Immature natural killer cell (primary cell): Measurements from ENCODE around the gene MYOZ3. TPM values are rescaled to one million over a fixed set of nuclear protein-coding genes. Genes with fewer than 3 reads are reported as not detected.

Experiments used
- DNase-seq, 3 donors: peaks; one replicate each; pipeline ENCODE4 v3.0.0; 2022; ENCODE audit warnings: mixed read lengths in 1 of 3
- H3K27ac Mint-ChIP-seq, 6 donors: one replicate each; pipeline ENCODE4 v1.8.0; 2020; ENCODE audit warnings: mixed read lengths in 6 of 6, mild to moderate bottlenecking in 5 of 6, inconsistent platforms in 4 of 6, moderate library complexity in 3 of 6
- H3K27me3 Mint-ChIP-seq, 3 donors: one replicate each; pipeline ENCODE4 v1.8.0; 2020 to 2021; ENCODE audit warnings: low read depth in 3 of 3, mild to moderate bottlenecking in 3 of 3, mixed read lengths in 3 of 3, moderate library complexity in 3 of 3, inconsistent platforms in 1 of 3
- H3K36me3 Mint-ChIP-seq, 3 donors: one replicate each; pipeline ENCODE4 v1.8.0; 2020; ENCODE audit warnings: mixed read lengths in 3 of 3, inconsistent platforms in 2 of 3, mild to moderate bottlenecking in 2 of 3
- H3K4me1 Mint-ChIP-seq, 2 donors: one replicate each; pipeline ENCODE4 v1.8.0; 2020; ENCODE audit warnings: inconsistent platforms in 2 of 2, mild to moderate bottlenecking in 2 of 2, mixed read lengths in 2 of 2, moderate library complexity in 1 of 2
- H3K4me3 Mint-ChIP-seq, 5 donors: one replicate each; pipeline ENCODE4 v1.8.0; 2020; ENCODE audit warnings: mild to moderate bottlenecking in 5 of 5, mixed read lengths in 5 of 5, inconsistent platforms in 3 of 5, moderate library complexity in 3 of 5
- H3K9me3 Mint-ChIP-seq, 6 donors: one replicate each; pipeline ENCODE4 v1.8.0; 2020; ENCODE audit warnings: mild to moderate bottlenecking in 6 of 6, mixed read lengths in 6 of 6, inconsistent platforms in 4 of 6, moderate library complexity in 3 of 6
- polyA plus RNA-seq, 3 donors: library from polyadenylated mRNA; unstranded; fragments of 300-500 nt; fragmentation: Illumina TruSeq; gene quantifications; one replicate each; pipeline ENCODE4 v1.2.3, GENCODE V29; 2021

Gene MYOZ3
- polyA plus RNA-seq, 3 donors from 2014 or later = not detected

GRCh38 chr5:150642991-150643710 lies 17.9 kb upstream of the MYOZ3 start:
- Mint-ChIP-seq H3K4me3 (no peak overlapping the region), H3K27me3 (peaks cover 2 to 5% (median 2%) of the 10 kb centered on the region in 3 donors), H3K36me3 (no peaks in the 10 kb centered on the region), H3K4me1 (no peaks in the 10 kb centered on the region), H3K27ac (no peak overlapping the region), H3K9me3 (no peaks in the 10 kb centered on the region)
- DNase-seq = no peak

- Mint-ChIP-seq H3K4me3 (no peak overlapping the region), H3K4me1 (no peaks in the 10 kb centered on the region), H3K27me3 (peaks cover 2 to 5% (median 2%) of the 10 kb centered on the region in 3 donors), H3K36me3 (no peaks in the 10 kb centered on the region), H3K27ac (no peak overlapping the region), H3K9me3 (no peaks in the 10 kb centered on the region)
- DNase-seq = no peak
Measured at GRCh38 chr5:150644058-150644457, 17.0 kb upstream of the MYOZ3 start.

- Mint-ChIP-seq H3K4me1 (no peaks in the 10 kb centered on the region), H3K4me3 (no peak overlapping the region), H3K27ac (no peak overlapping the region), H3K27me3 (peaks cover 2 to 5% (median 2%) of the 10 kb centered on the region in 3 donors), H3K36me3 (no peaks in the 10 kb centered on the region), H3K9me3 (no peaks in the 10 kb centered on the region)
- no peak for DNase-seq
Measured at GRCh38 chr5:150644514-150644913, 16.5 kb upstream of the MYOZ3 start.

GRCh38 chr5:150645070-150645700 lies 15.9 kb upstream of the MYOZ3 start:
- Mint-ChIP-seq H3K27me3 (peaks cover 2 to 5% (median 2%) of the 10 kb centered on the region in 3 donors), H3K4me1 (no peaks in the 10 kb centered on the region), H3K9me3 (no peaks in the 10 kb centered on the region), H3K4me3 (no peak overlapping the region), H3K36me3 (no peaks in the 10 kb centered on the region), H3K27ac (no peak overlapping the region)
- DNase-seq = no peak

GRCh38 chr5:150647275-150648251 lies 13.5 kb upstream of the MYOZ3 start:
- no peaks in the 10 kb centered on the region for H3K9me3 Mint-ChIP-seq
- H3K4me1 Mint-ChIP-seq = no peaks in the 10 kb centered on the region
- DNase-seq = no peak

GRCh38 chr5:150648294-150649107 lies 12.6 kb upstream of the MYOZ3 start:
- no peak for DNase-seq
- Mint-ChIP-seq H3K36me3 (no peaks in the 10 kb centered on the region), H3K27ac (no peak overlapping the region), H3K4me3 (no peak overlapping the region), H3K4me1 (no peaks in the 10 kb centered on the region), H3K9me3 (no peaks in the 10 kb centered on the region), H3K27me3 (peaks cover 0 to 3% (median 2%) of the 10 kb centered on the region in 3 donors)

More at GRCh38 chr5:150647275-150648251, 13.5 kb upstream of the MYOZ3 start:
- Mint-ChIP-seq H3K27ac (no peak overlapping the region), H3K4me3 (no peak overlapping the region), H3K27me3 (peaks cover 0 to 5% (median 2%) of the 10 kb centered on the region in 3 donors), H3K36me3 (no peaks in the 10 kb centered on the region)

GRCh38 chr5:150649108-150650020 lies 11.7 kb upstream of the MYOZ3 start:
- Mint-ChIP-seq H3K4me3 (no peak overlapping the region), H3K36me3 (no peaks in the 10 kb centered on the region), H3K4me1 (peaks cover 0 to 3% of the 10 kb centered on the region in 2 donors), H3K9me3 (no peaks in the 10 kb centered on the region), H3K27me3 (peaks cover 0 to 3% (median 2%) of the 10 kb centered on the region in 3 donors), H3K27ac (no peak overlapping the region)
- DNase-seq = no peak

- peaks cover 0 to 3% of the 10 kb centered on the region in 2 donors for H3K4me1 Mint-ChIP-seq
- H3K27ac Mint-ChIP-seq = no peak overlapping the region
- DNase-seq = no peak
- H3K4me3 Mint-ChIP-seq = no peak overlapping the region
- H3K36me3 Mint-ChIP-seq = no peaks in the 10 kb centered on the region
- H3K9me3 Mint-ChIP-seq = no peaks in the 10 kb centered on the region
- H3K27me3 Mint-ChIP-seq = peaks cover 0 to 2% (median 0%) of the 10 kb centered on the region in 3 donors
Measured at GRCh38 chr5:150650021-150651006, 10.7 kb upstream of the MYOZ3 start.

- Mint-ChIP-seq H3K27me3 (peaks cover 0 to 2% (median 0%) of the 10 kb centered on the region in 3 donors), H3K4me1 (peaks cover 6% of the 10 kb centered on the region in 2 donors), H3K36me3 (no peaks in the 10 kb centered on the region), H3K27ac (peak overlapping the region in 1 of 6 donors; percentile 2), H3K9me3 (no peaks in the 10 kb centered on the region), H3K4me3 (peak overlapping the region in 1 of 5 donors; percentile 6)
- no peak for DNase-seq
Measured at GRCh38 chr5:150651382-150651781, 9.7 kb upstream of the MYOZ3 start.

- peaks cover 6 to 7% of the 10 kb centered on the region in 2 donors for H3K4me1 Mint-ChIP-seq
- H3K9me3 Mint-ChIP-seq = no peaks in the 10 kb centered on the region
- H3K27ac Mint-ChIP-seq = no peak overlapping the region
- no peak for DNase-seq
- H3K27me3 Mint-ChIP-seq = peaks cover 0 to 2% (median 0%) of the 10 kb centered on the region in 3 donors
- no peaks in the 10 kb centered on the region for H3K36me3 Mint-ChIP-seq
- no peak overlapping the region for H3K4me3 Mint-ChIP-seq
Measured at GRCh38 chr5:150651924-150652671, 9.0 kb upstream of the MYOZ3 start.
